GM12878 (cell line): ENCODE results near the gene LRRC26. TPM values are rescaled to one million over a fixed set of nuclear protein-coding genes. Genes with fewer than 3 reads are reported as not detected.

Experiments
- ATAC-seq: fragments of 200-7000 bp; cut with Tn5 transposase; 3 replicates; pipeline ENCODE4 v1.9.1; 2020; ENCODE audit warnings: mild to moderate bottlenecking, moderate library complexity
- BruUV-seq: library from RNA; stranded (reverse); fragments of 400-500 nt; replicated peaks from 2 replicates; lab custom pipeline; 2021; lab: Mats Ljungman, UMichigan
- CTCF ChIA-PET: fragments of 300-600 bp; sonication (Branson Sonifier 250); formaldehyde crosslinking; extraction: SDS; loops from one replicate; lab custom pipeline; 2021; ENCODE audit warnings: inconsistent platforms; lab: Yijun Ruan, JAX
- POLR2A ChIA-PET: fragments of 350-600 bp; formaldehyde crosslinking; extraction: SDS; loops from one replicate; lab custom pipeline; 2021; ENCODE audit warnings: inconsistent platforms; lab: Charles Lee
- RAD21 ChIA-PET: fragments of 300-600 bp; sonication (Branson Sonifier 250); formaldehyde crosslinking; loops from one replicate; lab custom pipeline; 2023; ENCODE audit warnings: antibody characterized with exemption; ENCODE audit not compliant: unreplicated experiment; lab: Charles Lee
- SMC1A ChIA-PET: fragments of 300-600 bp; sonication (Branson Sonifier 250); formaldehyde crosslinking; loops from one replicate; lab custom pipeline; 2023; ENCODE audit not compliant: unreplicated experiment, uncharacterized antibody; lab: Charles Lee
- DNase-seq: peaks from one replicate; pipeline ENCODE4 v3.0.0-alpha.2; 2011; ENCODE audit warnings: low read depth, low spot score
- FAIRE-seq: peaks from 3 replicates; lab custom pipeline; 2011; peaks lifted over from hg19 to GRCh38; lab: Jason Lieb, UNC
- H2AFZ ChIP-seq: 2 replicates; pipeline ENCODE4 v1.6.0; 2011; ENCODE audit warnings: low read depth, low read length, control low read depth; ENCODE audit not compliant: control insufficient read depth
- H3K27ac ChIP-seq: 2 replicates; pipeline ENCODE4 v1.5.1; 2011; ENCODE audit warnings: control low read depth; ENCODE audit not compliant: control insufficient read depth, insufficient read depth
- H3K27me3 ChIP-seq, 2 experiments: replicated peaks in 1 of 2; 2 replicates each; pipeline versions ENCODE4 v1.6.0 to v1.6.1; 2011; ENCODE audit warnings: low read length in 1 of 2; ENCODE audit not compliant: control insufficient read depth in 2 of 2, insufficient read depth in 2 of 2
- H3K36me3 ChIP-seq, 2 experiments: 2 replicates each; pipeline ENCODE4 v1.5.1; 2011; ENCODE audit warnings: low read length in 1 of 2; ENCODE audit not compliant: control insufficient read depth in 2 of 2, insufficient read depth in 2 of 2
- H3K4me1 ChIP-seq: 2 replicates; pipeline ENCODE4 v1.6.1; 2011; ENCODE audit warnings: mild to moderate bottlenecking, low read length, moderate library complexity, mixed read lengths; ENCODE audit not compliant: control insufficient read depth, insufficient read depth
- H3K4me2 ChIP-seq: 2 replicates; pipeline ENCODE4 v1.6.0; 2011; ENCODE audit warnings: control low read depth; ENCODE audit not compliant: control insufficient read depth, insufficient read depth
- H3K4me3 ChIP-seq: fragments of 200-600 bp; sonication (generic); 2 replicates; pipeline ENCODE4 v1.5.1; 2016
- H3K79me2 ChIP-seq: 2 replicates; pipeline ENCODE4 v1.6.0; 2011; ENCODE audit warnings: low read length; ENCODE audit not compliant: control insufficient read depth, insufficient read depth
- H3K9ac ChIP-seq: 2 replicates; pipeline ENCODE4 v1.8.0; 2011; ENCODE audit warnings: low read length, control low read depth, mixed read lengths; ENCODE audit not compliant: control insufficient read depth, insufficient read depth
- H3K9me3 ChIP-seq: replicated peaks from 3 replicates; pipeline ENCODE4 v1.5.1; 2011; ENCODE audit warnings: mild to moderate bottlenecking, low read length; ENCODE audit not compliant: control insufficient read depth, insufficient read depth
- H4K20me1 ChIP-seq: 2 replicates; pipeline ENCODE4 v1.6.0; 2011; ENCODE audit not compliant: control insufficient read depth, insufficient read depth
- CREB1 ChIP-seq: IDR thresholded peaks from 2 replicates; pipeline ENCODE4 v1.6.1; 2012; ENCODE audit warnings: low read depth, mild to moderate bottlenecking, inconsistent platforms
- HDGF ChIP-seq: fragments of 450-650 bp; IDR thresholded peaks from 2 replicates; pipeline ENCODE4 v1.6.1; 2016; ENCODE audit warnings: antibody characterized with exemption
- KLF5 ChIP-seq: fragments of 450-650 bp; IDR thresholded peaks from 2 replicates; pipeline ENCODE4 v1.6.1; 2014; ENCODE audit warnings: mild to moderate bottlenecking; ENCODE audit not compliant: partially characterized antibody
- LARP7 ChIP-seq: fragments of 450-650 bp; IDR thresholded peaks from 2 replicates; pipeline ENCODE4 v1.6.1; 2017; ENCODE audit warnings: mild to moderate bottlenecking
- NRF1 ChIP-seq: conservative IDR thresholded peaks from 2 replicates; pipeline ENCODE4 v1.6.1; 2011; ENCODE audit warnings: mild to moderate bottlenecking, low read depth, low read length, improper control_type of control experiment
- TAF1 ChIP-seq: IDR thresholded peaks from 2 replicates; pipeline ENCODE4 v1.6.1; 2011; ENCODE audit warnings: mild to moderate bottlenecking, low read depth, low read length, borderline replicate concordance
- ZBTB11 ChIP-seq: fragments of 450-650 bp; formaldehyde crosslinking; IDR thresholded peaks from 2 replicates; pipeline ENCODE4 v1.5.0; 2022; ENCODE audit warnings: mild to moderate bottlenecking, missing genetic modification characterization
- WGBS: methylation state at CpG from one replicate; pipeline ENCODE4 v1.1.6; 2016; ENCODE audit warnings: low lambda C conversion rate; ENCODE audit not compliant: insufficient replicate concordance, insufficient coverage; ENCODE audit errors: missing lambda C conversion rate; 5-methylcytosine and 5-hydroxymethylcytosine counted together
- in situ Hi-C: fragments of 300-500 bp; cut with MboI; formaldehyde crosslinking; loops from 9 replicates; pipeline ENCODE4 v1.14.3; 2018; ENCODE audit warnings: mixed read lengths
- intact Hi-C: fragments of 100-400 bp; cut with micrococcal nuclease; formaldehyde crosslinking; loops from one replicate; pipeline ENCODE4 v1.14.2; 2022; ENCODE audit not compliant: unreplicated experiment
- polyA plus RNA-seq, 11 experiments: library from polyadenylated mRNA; depleted of rRNA in 4 of 11; unstranded in 6 of 11; stranded (reverse) in 5 of 11; fragments of >200 nt; fragmentation: Nextera tagmentation in 4 of 11; fragmentation: Illumina TruSeq in 1 of 11; extraction: Ambion mirVana in 4 of 11; extraction: Trizol in 1 of 11; gene quantifications; 1 replicate in 1 of 11; 2 replicates in 10 of 11; pipeline versions ENCODE4 v1.2.1 to v1.2.3, GENCODE V29; 2011 to 2016; ENCODE audit warnings: inconsistent platforms in 2 of 11, missing spikeins in 2 of 11, low read depth in 1 of 11
- total RNA-seq, 4 experiments: library from RNA; depleted of rRNA in 3 of 4; stranded (reverse); fragments of >200 nt in 3 of 4; fragmentation: Illumina TruSeq in 1 of 4; extraction: Trizol in 1 of 4; gene quantifications; 2 replicates each; pipeline versions ENCODE4 v1.2.1 to v1.2.3, GENCODE V29; 2013 to 2021
- TF ChIP-seq, protein P1 (sequence below): fragments of 450-650 bp; formaldehyde crosslinking; IDR thresholded peaks from 2 replicates; pipeline ENCODE4 v1.4.0; 2022; ENCODE audit warnings: mild to moderate bottlenecking, moderate library complexity

The LRRC26 gene
- total and polyA plus RNA-seq, 10 of the 15 experiments (the other 5 are each of a cell fraction or from before 2014, with no cell fraction given): 0.29 to 0.91 (median 0.64) TPM; not detected in 5

GRCh38 chr9:137141050-137141810, 28.6 kb downstream of the LRRC26 start:
- Histone ChIP-seq H3K36me3 (no peaks in the 10 kb centered on the region), H3K27ac (no peak overlapping the region), H3K4me2 (no peak overlapping the region), H3K4me3 (no peak overlapping the region), H3K9me3 (no peaks in the 10 kb centered on the region; the same call in 2 of the 3 replicates), H3K27me3 (peaks cover 10 to 14% of the 10 kb centered on the region in 2 experiments), H4K20me1 (no peaks in the 10 kb centered on the region), H3K9ac (no peak overlapping the region), H3K79me2 (no peaks in the 10 kb centered on the region), H2AFZ (no peak overlapping the region), H3K4me1 (no peaks in the 10 kb centered on the region)
- SMC1A ChIA-PET: no interaction called here
- in situ Hi-C loops (no loop called here), intact Hi-C loops (no loop called here)
- POLR2A ChIA-PET: interaction anchor here (1.0 to 1.7 kb wide), 3 partner anchors 8 to 12 kb away, joined by 3 to 5 read pairs (median 4); no protein-coding TSS in a partner anchor
- no peak for ATAC-seq
- TF ChIP-seq ZBTB11: no peak
- TF ChIP-seq NRF1: no peak
- TF ChIP-seq, protein P1, sequence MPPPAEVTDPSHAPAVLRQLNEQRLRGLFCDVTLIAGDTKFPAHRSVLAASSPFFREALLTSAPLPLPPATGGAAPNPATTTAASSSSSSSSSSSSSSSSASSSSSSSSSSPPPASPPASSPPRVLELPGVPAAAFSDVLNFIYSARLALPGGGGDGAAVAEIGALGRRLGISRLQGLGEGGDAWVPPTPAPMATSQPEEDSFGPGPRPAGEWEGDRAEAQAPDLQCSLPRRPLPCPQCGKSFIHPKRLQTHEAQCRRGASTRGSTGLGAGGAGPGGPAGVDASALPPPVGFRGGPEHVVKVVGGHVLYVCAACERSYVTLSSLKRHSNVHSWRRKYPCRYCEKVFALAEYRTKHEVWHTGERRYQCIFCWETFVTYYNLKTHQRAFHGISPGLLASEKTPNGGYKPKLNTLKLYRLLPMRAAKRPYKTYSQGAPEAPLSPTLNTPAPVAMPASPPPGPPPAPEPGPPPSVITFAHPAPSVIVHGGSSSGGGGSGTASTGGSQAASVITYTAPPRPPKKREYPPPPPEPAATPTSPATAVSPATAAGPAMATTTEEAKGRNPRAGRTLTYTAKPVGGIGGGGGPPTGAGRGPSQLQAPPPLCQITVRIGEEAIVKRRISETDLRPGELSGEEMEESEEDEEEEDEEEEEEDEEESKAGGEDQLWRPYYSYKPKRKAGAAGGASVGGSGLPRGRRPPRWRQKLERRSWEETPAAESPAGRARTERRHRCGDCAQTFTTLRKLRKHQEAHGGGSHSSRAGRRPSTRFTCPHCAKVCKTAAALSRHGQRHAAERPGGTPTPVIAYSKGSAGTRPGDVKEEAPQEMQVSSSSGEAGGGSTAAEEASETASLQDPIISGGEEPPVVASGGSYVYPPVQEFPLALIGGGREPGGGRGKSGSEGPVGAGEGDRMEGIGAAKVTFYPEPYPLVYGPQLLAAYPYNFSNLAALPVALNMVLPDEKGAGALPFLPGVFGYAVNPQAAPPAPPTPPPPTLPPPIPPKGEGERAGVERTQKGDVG: no peak
- TF ChIP-seq HDGF: no peak
- TF ChIP-seq LARP7: no peak
- TF ChIP-seq TAF1: no peak
- TF ChIP-seq CREB1: no peak
- no peak for TF ChIP-seq KLF5
- WGBS: 38% methylated on average over 17 of the region's 17 CpGs
- CTCF ChIA-PET: interaction anchor here (1.0 kb wide), 1 partner anchor 46 kb away, joined by 3 read pairs; no protein-coding TSS in a partner anchor
- RAD21 ChIA-PET: interaction anchor here (0.5 to 1.0 kb wide), 2 partner anchors 9 to 74 kb away, joined by 3 read pairs; no protein-coding TSS in a partner anchor
- no peak for DNase-seq
- FAIRE-seq: no peak
- no TSS peak for BruUV-seq
